ENCODE results near the gene KRTAP5-2. TPM values are rescaled to one million over a fixed set of nuclear protein-coding genes. Genes with fewer than 3 reads are reported as not detected.
"Not testable (repeated sequence)": the region's sequence is repeated elsewhere in the genome, so short reads cannot be mapped to it uniquely, and the experiment has no call there.

KRTAP5-2 gene
- total RNA-seq, 1 experiment from 2014 or later: not detected

- DNase-seq (ENCODE audit: low spot score): no peak
Observed at GRCh38 chr11:1589996-1590395, 8.1 kb downstream of the KRTAP5-2 start.

DNA sequence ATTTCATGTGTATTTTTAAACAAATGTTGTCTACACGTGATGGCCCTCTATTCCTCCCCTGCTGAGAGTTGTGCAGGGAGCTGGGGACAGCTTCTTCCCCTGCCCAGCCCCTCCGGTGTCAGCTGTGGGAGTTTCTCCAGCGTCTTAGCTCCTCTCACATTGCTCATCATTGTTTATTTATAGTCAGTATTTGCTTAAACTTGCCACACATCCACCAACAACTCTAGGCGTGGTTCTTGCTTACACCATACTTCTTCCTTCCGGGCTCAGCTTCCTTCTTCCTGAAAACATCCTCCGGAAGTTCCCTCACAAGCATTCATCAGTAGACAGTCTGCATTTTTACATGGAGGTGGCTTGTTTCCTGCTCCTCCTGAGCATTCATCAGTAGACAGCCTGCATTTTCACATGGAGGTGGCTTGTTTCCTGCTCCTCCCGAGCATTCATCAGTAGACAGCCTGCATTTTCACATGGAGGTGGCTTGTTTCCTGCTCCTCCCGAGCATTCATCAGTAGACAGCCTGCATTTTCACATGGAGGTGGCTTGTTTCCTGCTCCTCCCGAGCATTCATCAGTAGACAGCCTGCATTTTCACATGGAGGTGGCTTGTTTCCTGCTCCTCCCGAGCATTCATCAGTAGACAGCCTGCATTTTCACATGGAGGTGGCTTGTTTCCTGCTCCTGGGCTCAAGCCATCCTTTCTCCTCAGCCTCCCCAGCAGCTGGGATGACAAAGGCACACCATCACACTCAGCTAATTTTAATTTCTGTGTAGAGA lies 8.7 kb downstream of the KRTAP5-2 start:
- peak; percentile 68 for DNase-seq (ENCODE audit: low spot score)

- DNase-seq (ENCODE audit: low spot score): no peak
Observed at GRCh38 chr11:1586699-1587098, 11.4 kb downstream of the KRTAP5-2 start.

DNA sequence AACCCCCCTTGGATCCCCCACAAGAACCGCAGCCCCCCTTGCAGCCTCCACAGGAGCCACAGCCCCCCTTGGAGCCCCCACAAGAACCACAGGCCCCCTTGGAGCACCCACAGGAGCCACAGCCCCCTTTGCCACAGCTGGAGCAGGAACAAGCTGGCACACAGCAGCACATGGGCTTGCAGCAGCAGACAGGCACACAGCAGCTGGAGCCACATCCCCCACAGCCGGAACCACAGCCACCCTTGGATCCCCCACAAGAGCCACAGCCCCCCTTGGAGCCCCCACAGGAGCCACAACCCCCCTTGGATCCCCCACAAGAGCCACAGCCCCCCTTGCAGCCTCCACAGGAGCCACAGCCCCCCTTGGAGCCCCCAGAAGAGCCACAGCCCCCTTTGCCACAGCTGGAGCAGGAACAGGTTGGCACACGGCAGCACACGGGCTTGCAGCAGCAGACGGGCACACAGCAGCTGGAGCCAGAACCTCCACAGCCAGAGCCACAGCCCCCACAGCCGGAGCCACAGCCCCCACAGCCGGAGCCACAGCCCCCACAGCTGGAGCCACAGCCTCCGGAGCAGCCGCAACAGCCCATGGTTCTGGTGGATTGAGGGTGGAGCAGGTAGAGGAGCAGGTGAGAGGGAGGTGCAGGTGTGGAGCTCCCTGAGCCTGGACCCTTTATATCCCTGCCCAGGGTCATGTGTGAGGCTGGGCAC lies 13.3 kb downstream of the KRTAP5-2 start, which contains the start of gene KRTAP5-1:
KRTAP5-1 (minus strand) TSS at position 623 of the 710 bp plus-strand sequence; CDS start at position 589, 34 bp downstream.
- DNase-seq (ENCODE audit: low spot score): not testable (repeated sequence)

GRCh38 chr11:1582909-1583308 lies 15.2 kb downstream of the KRTAP5-2 start:
- DNase-seq (ENCODE audit: low spot score): not testable (repeated sequence)

DNA sequence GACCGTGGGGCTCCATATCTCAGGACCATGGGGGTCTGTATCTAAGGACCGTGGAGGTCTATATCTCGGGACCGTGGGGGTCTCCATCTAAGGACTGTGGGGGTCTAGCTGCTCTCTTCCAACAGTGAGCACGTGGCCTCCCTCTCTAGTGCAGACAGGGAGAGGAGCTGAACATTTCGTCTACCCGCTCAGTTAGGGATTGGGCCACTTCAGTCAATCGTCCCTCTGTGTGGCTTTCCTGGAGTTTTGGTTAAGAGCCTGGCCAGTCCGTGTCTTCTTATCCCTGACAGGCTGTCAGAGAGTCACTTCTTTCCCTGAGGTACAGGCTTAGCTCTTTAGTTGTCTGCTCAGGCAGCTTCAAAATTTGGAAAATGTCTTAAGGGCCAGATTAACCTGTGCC lies 16.1 kb downstream of the KRTAP5-2 start:
- DNase-seq (ENCODE audit: low spot score): no peak

DNA sequence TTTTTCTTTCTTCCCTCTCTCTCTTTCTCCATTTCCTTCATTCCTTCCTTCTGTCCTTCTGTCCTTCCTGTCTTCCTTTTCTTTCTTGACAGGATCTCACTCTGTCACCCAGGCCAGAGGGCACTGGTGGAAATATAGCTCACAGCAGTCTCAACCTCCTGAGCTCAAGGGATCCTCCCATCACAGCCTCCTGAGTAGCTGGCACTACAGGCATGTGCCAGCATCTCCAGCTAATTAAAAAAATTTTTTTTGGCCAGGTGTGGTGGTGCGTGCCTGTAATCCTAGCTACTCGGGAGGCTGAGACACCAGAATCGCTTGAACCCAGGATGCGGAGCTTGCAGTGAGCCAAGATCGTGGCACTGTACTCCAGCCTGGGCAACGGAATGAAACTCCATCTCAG lies 21.3 kb downstream of the KRTAP5-2 start:
- no peak for DNase-seq (ENCODE audit: low spot score)

DNA sequence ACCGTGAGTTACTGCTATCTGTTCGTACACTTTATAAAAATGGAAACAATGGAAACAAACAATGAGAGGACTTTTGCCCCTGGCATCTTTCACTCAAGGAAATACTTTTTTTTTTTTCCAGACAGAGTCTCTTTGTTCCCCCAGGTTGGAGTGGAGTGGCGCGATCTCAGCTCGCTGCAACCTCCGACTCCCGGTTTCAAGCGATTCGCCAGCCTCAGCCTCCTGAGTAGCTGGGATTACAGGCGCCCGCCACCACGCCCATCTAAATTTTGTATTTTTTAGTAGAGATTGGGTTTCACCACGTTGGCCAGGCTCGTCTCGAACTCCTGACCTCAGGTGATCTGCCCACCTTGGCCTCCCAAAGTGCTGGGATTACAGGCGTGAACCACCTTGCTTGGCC lies 22.3 kb downstream of the KRTAP5-2 start:
- DNase-seq (ENCODE audit: low spot score): not testable (repeated sequence)

GRCh38 chr11:1574933-1575242 lies 23.2 kb downstream of the KRTAP5-2 start:
- DNase-seq (ENCODE audit: low spot score): no peak

DNA sequence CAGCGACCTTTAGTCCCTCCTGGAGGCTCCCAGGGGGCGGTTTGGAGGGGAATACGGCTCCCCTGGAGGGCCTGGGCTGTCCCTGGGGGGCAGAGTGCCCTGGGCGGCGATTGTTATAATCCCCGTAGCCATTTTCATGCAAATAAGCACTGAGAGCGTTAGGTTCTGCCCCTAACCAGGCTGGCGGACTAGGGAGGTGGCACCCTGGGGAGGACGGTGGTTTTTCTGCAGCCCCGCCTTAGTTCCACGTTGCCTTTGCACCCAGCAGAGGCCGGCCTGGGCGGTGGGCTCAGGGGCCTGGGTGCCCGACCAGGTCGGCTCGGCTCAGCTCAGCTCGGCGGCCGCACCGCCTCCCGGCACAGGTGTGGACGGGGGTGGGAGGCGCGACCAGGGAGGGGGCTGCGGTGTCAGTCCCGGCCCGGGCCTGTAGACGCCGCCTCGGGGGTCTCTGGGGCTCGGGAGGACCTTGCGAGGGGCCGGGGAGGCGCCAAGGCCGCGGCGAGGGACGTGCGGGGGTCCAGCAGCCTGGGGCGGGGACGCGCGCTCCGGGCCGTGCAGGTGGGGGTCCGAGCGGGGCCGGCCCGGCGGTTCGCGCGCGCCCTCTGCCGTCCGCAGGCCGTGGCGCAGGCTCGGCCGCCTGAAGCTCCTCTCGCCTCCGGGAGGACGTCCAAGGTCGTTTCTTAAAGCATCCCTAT lies 23.7 kb downstream of the KRTAP5-2 start:
- peak; percentile 40 for DNase-seq (ENCODE audit: low spot score)

DNA sequence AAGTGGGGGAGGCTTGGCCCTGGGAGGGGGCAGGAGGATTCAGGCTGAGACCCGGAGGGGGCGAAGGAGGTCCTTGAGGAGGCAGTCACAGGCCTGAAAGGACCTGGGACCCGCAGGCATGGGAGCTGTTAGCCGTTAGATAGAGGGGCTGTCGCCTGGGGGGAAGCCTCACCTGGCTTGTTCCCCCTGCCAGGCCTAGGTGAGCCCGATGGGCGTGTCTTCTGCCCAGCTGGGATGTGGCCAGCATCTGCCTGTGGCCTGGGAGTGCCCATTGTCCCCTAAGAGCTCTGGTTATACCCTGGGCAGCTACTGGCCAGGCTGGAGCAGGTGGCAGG lies 24.2 kb downstream of the KRTAP5-2 start:
- DNase-seq (ENCODE audit: low spot score): no peak

DNA sequence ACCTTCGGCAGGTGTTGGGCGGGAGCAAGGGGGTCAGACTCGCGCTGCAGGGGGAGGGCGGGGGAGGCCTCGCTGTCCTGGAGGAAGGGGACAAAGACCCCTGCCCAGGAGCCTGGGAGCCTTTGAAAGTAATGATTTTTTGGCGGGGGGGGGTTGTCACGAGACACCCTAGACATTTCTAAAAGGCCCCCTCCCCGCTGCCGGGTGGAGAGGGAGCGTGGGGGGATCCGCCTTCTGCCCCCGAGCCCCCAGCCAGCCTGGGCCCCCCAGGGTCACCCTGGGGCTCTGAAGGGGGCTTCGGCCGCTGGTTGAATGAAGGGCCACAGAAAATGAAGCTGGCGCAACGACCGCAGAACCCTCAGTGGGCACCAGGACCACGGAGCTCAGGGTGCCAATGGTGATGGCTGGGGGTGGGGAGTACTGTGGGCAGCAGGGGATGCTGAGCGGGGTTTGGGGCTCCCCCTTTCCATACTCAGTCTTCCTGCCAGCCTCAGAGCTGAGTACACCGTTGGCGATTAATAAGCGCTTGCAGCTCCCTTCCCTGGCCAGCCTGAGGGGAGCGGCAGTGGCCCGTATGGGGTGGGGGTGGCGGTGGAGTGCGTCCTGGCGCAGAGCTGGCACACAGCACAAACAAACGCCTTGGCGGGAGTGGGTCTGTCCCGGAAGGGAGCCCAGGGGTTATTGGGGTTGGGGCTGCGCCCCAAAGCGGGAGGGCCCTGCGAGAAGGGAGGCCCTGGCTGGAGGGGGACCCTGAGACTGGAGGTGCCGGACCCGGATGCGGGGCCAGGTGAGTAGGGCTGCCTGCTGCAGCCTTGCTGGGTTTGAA lies 24.8 kb downstream of the KRTAP5-2 start:
- DNase-seq (ENCODE audit: low spot score): no peak

DNA sequence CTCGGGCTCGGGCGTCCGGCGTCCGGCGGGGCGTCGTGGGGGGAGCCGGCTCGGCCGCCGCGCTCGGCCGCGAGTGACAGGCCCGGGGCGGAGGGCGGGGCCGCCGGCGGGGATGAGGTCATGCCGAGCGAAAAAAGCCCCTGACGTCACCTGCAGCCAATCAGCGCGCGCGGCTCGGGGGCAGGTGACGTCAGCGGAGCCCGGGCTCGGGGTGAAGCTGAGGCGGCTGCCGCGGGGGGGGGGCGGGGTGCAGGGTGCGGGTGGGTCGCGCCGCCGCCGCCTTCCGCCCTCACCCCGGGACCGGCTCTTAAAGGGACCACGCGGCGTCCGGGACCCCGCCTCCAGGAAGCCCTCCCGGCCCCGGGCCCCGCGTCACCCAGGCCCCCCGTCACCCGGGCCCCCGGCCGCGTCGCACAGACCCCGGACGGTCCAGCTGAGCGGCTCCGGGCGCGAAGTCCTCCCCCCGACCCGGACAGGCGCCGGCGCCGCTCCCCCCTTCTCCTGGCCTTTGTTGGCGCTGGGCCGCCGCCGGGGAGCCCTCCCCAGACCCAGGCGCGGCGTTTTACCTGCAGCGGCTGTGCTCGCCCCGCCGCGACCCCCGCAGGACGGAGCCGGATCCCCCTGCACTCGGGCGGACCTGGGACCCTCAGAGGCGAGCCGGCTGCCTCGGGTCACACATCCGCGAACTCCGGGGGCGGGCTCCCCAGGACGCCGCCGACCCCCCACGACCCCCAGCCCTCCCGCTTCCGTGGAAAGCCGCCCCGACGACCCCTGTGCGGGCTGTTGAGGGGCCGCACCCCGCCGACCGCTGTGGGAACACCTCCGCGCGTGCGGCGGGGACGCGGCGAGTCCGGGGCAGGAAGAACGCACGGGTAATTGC lies 25.7 kb downstream of the KRTAP5-2 start, which contains the start of gene DUSP8:
DUSP8 (minus strand) TSS at position 75 of the 880 bp plus-strand sequence. CDS start 6,445 bp downstream, outside the sequence.
- DNase-seq (ENCODE audit: low spot score): peak; percentile 69

GRCh38 chr11:1571760-1572196 lies 26.3 kb downstream of the KRTAP5-2 start:
- no peak for DNase-seq (ENCODE audit: low spot score)

DNA sequence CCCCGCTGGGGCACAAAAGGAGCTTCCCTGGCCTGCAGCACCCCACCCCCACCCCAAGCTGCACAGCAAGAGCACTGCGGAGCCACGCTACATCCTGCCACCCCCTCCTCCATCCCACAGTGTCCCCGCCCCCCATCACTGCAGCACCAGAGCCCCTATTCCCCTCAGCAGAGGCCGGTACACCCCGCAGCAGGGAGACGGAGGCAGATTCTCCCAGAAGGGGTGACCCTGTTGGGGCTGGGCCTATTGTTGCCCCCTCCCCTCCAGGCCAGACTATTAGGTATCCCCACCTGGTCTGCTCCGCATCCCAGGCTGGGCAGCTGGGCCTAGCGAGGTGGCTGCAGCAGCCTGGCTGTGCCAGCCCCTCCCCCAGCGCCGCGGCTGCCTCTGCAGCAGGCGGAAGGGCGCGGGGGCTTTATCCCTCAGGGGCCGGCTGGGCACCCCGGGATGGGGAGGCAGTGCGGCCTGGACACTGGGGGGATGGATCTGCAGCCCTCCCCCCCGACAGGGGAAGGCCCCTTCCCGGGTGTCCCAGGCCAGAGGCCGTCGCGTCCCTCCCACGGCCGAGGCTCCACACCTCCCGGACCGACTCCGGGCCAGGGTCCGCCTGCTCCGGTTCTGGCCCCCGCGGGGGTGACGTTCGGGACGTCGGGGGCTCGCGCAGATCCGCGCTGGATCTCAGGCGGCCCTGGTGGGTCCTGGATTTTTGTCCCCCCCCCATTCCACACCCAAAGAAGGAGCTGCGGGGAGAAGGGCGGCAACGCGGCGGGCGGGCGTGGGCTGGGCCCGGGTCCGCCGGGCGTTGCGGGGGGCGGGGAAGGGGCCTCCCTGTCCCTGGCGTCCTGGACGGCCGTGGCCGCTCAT lies 27.0 kb downstream of the KRTAP5-2 start:
- DNase-seq (ENCODE audit: low spot score): no peak

- DNase-seq (ENCODE audit: low spot score): no peak
Observed at GRCh38 chr11:1570531-1570895, 27.6 kb downstream of the KRTAP5-2 start.

DNA sequence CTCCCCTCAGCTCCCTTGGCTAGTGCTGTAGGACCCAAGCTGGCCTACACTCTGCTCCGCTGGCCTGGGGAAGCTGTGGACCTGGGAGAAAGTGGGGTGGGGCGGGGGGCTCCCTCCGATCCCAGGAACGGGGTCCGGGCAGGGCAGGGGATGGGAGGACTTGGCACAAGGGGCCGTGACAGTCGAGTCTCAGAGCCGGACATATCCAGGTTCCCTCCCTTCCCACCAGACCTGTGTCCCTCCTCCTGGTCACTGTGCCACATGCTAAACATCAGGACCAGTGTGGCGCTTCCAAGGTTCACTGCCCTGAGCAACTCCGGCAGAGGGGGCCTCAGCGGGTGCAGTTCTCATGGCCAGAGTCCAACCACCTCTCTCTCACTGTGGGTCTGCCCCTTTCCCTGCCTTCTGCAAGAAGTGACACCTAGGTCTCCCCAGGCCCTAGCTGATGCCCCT lies 28.1 kb downstream of the KRTAP5-2 start:
- DNase-seq (ENCODE audit: low spot score): no peak

GRCh38 chr11:1569251-1569780 lies 28.8 kb downstream of the KRTAP5-2 start:
- no peak for DNase-seq (ENCODE audit: low spot score)

DNA sequence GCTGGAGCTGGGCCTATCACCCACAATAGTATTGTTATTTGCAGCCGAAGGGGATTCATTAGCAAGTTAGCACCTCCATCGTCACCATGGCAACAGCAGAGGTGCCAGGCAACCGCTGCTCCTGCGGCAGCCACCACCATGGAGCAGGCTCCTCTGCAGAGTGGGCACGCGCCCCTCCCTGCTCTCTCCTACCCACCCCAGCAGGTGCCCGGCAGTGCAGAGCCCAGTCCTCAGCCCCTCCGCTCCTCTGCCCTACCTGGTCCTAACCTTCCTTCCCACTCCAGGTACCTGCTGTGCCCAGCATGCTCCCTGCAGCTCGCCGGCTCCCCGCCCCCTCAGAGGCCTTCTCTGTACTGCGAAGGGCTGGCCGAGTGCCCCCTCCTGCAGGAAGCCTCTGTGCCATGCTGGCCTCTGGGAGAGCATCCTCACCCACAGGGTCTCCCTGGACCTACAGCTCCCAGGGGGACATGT lies 29.6 kb downstream of the KRTAP5-2 start:
- no peak for DNase-seq (ENCODE audit: low spot score)
